HepG2 (cell line): ENCODE measurements around the gene PRSS27. TPM values are rescaled to one million over a fixed set of nuclear protein-coding genes. Genes with fewer than 3 reads are reported as not detected.

ENCODE experiments used
- ATRX ChIP-seq: sonication (generic); formaldehyde crosslinking; IDR thresholded peaks from 2 replicates; pipeline ENCODE4 v1.4.0; 2020; ENCODE audit warnings: missing genetic modification reagents, borderline replicate concordance
- ELF3 ChIP-seq: IDR thresholded peaks from 2 replicates; pipeline ENCODE4 v1.6.1; 2016; ENCODE audit warnings: missing genetic modification reagents, missing compliant biosample characterization
- FOXP4 ChIP-seq: sonication (generic); formaldehyde crosslinking; IDR thresholded peaks from 2 replicates; pipeline ENCODE4 v1.4.0; 2020; ENCODE audit warnings: missing genetic modification reagents
- HMG20A ChIP-seq: IDR thresholded peaks from 2 replicates; pipeline ENCODE4 v1.6.1; 2016; ENCODE audit warnings: borderline replicate concordance
- HOXA7 ChIP-seq: sonication (generic); formaldehyde crosslinking; IDR thresholded peaks from 2 replicates; pipeline ENCODE4 v1.8.1; 2022; ENCODE audit warnings: mild to moderate bottlenecking, missing genetic modification reagents, moderate library complexity
- HOXA9 ChIP-seq: sonication (generic); formaldehyde crosslinking; IDR thresholded peaks from 2 replicates; pipeline ENCODE4 v1.8.1; 2022; ENCODE audit warnings: missing genetic modification reagents, mild to moderate bottlenecking, moderate library complexity, borderline replicate concordance
- ISX ChIP-seq: sonication (generic); formaldehyde crosslinking; conservative IDR thresholded peaks from 2 replicates; pipeline ENCODE4 v1.5.0; 2020; ENCODE audit warnings: missing genetic modification reagents
- KDM2A ChIP-seq: sonication (generic); formaldehyde crosslinking; IDR thresholded peaks from 2 replicates; pipeline ENCODE4 v1.4.0; 2020; ENCODE audit warnings: low read depth, missing genetic modification reagents, borderline replicate concordance
- KIAA2018 ChIP-seq: sonication (generic); formaldehyde crosslinking; IDR thresholded peaks from 2 replicates; pipeline ENCODE4 v1.5.0; 2020; ENCODE audit warnings: mild to moderate bottlenecking, missing genetic modification reagents, borderline replicate concordance
- MLXIP ChIP-seq: sonication (generic); formaldehyde crosslinking; IDR thresholded peaks from 2 replicates; pipeline ENCODE4 v1.9.0; 2021; ENCODE audit warnings: missing genetic modification reagents, borderline replicate concordance
- MYNN ChIP-seq: sonication (generic); formaldehyde crosslinking; IDR thresholded peaks from 2 replicates; pipeline ENCODE4 v1.4.0; 2020; ENCODE audit warnings: mild to moderate bottlenecking, low read depth, missing genetic modification reagents
- ZMAT5 ChIP-seq: sonication (generic); formaldehyde crosslinking; IDR thresholded peaks from 2 replicates; pipeline ENCODE4 v1.5.0; 2020; ENCODE audit warnings: mild to moderate bottlenecking, low read depth, missing genetic modification reagents, borderline replicate concordance
- ZNF547 ChIP-seq: sonication (generic); formaldehyde crosslinking; IDR thresholded peaks from 2 replicates; pipeline ENCODE4 v1.5.1; 2020; ENCODE audit warnings: mild to moderate bottlenecking, missing genetic modification reagents
- ZNF552 ChIP-seq: sonication (generic); formaldehyde crosslinking; IDR thresholded peaks from 2 replicates; pipeline ENCODE4 v1.9.0; 2022; ENCODE audit warnings: missing genetic modification reagents, mild to moderate bottlenecking, borderline replicate concordance
- ZNF557 ChIP-seq: sonication (generic); formaldehyde crosslinking; IDR thresholded peaks from 2 replicates; pipeline ENCODE4 v1.4.0; 2020; ENCODE audit warnings: missing genetic modification reagents
- polyA plus RNA-seq, 8 experiments: library from polyadenylated mRNA; depleted of rRNA in 3 of 8; stranded (reverse) in 7 of 8; unstranded in 1 of 8; fragments of >200 nt; fragmentation: Illumina TruSeq in 4 of 8; extraction: Trizol in 4 of 8; gene quantifications; 2 replicates each; pipeline versions ENCODE4 v1.2.1 to v1.2.3, GENCODE V29; 2011 to 2016; ENCODE audit warnings: low read depth in 4 of 8, missing spikeins in 1 of 8, mixed read lengths in 1 of 8; ENCODE audit not compliant: insufficient read depth in 1 of 8
- total RNA-seq, 5 experiments: library from RNA; depleted of rRNA; stranded (reverse); fragments of >200 nt; fragmentation: Illumina TruSeq; extraction: Trizol; gene quantifications; 2 replicates each; pipeline ENCODE4 v1.2.3, GENCODE V29; 2016; ENCODE audit warnings: low read depth in 1 of 5

Gene PRSS27
- total and polyA plus RNA-seq, 2 of the 13 experiments (the other 11 are each of a cell fraction or from before 2014, with no cell fraction given) = 0.20 to 0.73 TPM

- peak; percentile 64; the same call in 1 of the 2 replicates for TF ChIP-seq MLXIP (CRISPR knock-in tag)
- TF ChIP-seq KIAA2018 = no peak
- peak; percentile 93 for TF ChIP-seq ZNF547 (CRISPR knock-in tag)
- no peak for TF ChIP-seq ZNF552 (CRISPR knock-in tag)
- TF ChIP-seq ISX (CRISPR knock-in tag) = no peak; the same call in 1 of the 2 replicates
- TF ChIP-seq ZMAT5 (CRISPR knock-in tag) = no peak
- TF ChIP-seq ZNF557 = peak; percentile 53; the same call in 1 of the 2 replicates
- no peak; the same call in 1 of the 2 replicates for TF ChIP-seq FOXP4 (CRISPR knock-in tag)
- 0 out of 2 replicates have a peak, but pooled peaks have one; percentile 10 for TF ChIP-seq HMG20A
- TF ChIP-seq HOXA7 = no peak
- peak; percentile 97 for TF ChIP-seq KDM2A (CRISPR knock-in tag)
- no peak; the same call in 1 of the 2 replicates for TF ChIP-seq MYNN (CRISPR knock-in tag)
- TF ChIP-seq HOXA9 = no peak
- TF ChIP-seq ELF3 (CRISPR knock-in tag) = peak; percentile 100
- TF ChIP-seq ATRX (CRISPR knock-in tag) = no peak
Observed at GRCh38 chr16:2682209-2683021, 37.6 kb downstream of the PRSS27 start, which contains the start of gene KCTD5 (continued).
